IMR-90 (cell line): ENCODE data around the gene CLIP3.

Experiments used
- CEBPB ChIP-seq: IDR thresholded peaks from 2 replicates; pipeline ENCODE4 v1.6.1; 2012; ENCODE audit warnings: low read depth, low read length, improper control_type of control experiment
- CHD1 ChIP-seq: IDR thresholded peaks from 2 replicates; pipeline ENCODE4 v1.6.1; 2012; ENCODE audit warnings: low read depth, low read length, improper control_type of control experiment
- MAFK ChIP-seq: IDR thresholded peaks from 2 replicates; pipeline ENCODE4 v1.6.1; 2012; ENCODE audit warnings: low read depth, low read length, improper control_type of control experiment
- MXI1 ChIP-seq: IDR thresholded peaks from 2 replicates; pipeline ENCODE4 v1.6.1; 2012; ENCODE audit warnings: low read depth, mild to moderate bottlenecking, low read length, moderate library complexity, borderline replicate concordance
- POLR2A ChIP-seq: IDR thresholded peaks from 2 replicates; pipeline ENCODE4 v1.6.1; 2012; ENCODE audit warnings: mild to moderate bottlenecking, low read depth, low read length
- RAD21 ChIP-seq: IDR thresholded peaks from 2 replicates; pipeline ENCODE4 v1.6.1; 2012; ENCODE audit warnings: low read length, improper control_type of control experiment
- RCOR1 ChIP-seq: IDR thresholded peaks from 2 replicates; pipeline ENCODE4 v1.6.1; 2012; ENCODE audit warnings: mild to moderate bottlenecking, low read length, improper control_type of control experiment; ENCODE audit not compliant: insufficient replicate concordance
- RFX5 ChIP-seq: IDR thresholded peaks from 2 replicates; pipeline ENCODE4 v1.8.0; 2012; ENCODE audit warnings: low read depth, mild to moderate bottlenecking, low read length, moderate library complexity
- SMC3 ChIP-seq: fragments of 150-350 bp; IDR thresholded peaks from 2 replicates; pipeline ENCODE4 v1.6.1; 2016; ENCODE audit warnings: low read depth, mild to moderate bottlenecking, antibody characterized with exemption, low read length, moderate library complexity
- TF ChIP-seq, protein P1 (sequence below): conservative IDR thresholded peaks from 2 replicates; pipeline ENCODE4 v1.5.1; 2012; ENCODE audit warnings: mild to moderate bottlenecking, low read depth, low read length, improper control_type of control experiment

DNA sequence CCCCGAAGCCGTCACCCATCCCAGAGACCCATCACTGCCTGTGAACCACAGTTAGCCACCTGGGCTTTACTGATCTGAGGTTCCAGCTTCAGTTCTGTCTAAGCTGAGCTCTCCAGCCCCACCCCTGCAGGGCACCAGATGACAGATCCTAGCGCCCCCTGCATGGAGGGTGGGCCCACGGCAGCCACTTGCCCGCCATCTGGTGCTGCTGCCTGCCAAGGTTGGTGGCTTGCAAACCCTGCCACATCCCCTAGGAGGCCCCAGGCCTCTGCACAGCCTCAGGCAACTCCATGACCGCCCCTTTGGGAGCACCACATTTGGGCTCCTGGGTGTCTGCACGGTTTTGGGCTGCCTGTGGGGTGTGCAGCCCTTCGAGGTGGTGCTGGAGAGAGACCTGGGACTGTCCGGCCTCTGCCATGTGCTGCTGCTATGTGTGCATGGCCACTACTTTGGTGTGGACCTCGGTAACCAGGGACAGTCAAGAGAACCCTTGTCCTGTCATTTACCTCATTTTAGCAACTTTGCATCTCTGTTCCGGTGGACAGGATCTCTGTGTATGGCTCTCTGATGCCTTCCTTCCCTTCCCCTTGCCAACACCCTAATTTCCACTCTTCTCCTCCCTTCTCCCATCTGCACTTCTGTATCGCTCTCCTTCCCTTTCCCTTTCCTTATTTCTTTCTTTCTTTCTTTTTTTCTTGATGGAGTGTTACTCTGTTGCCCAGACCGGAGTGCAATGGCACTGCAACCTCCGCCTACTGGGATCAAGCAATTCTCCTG lies 55.0 kb downstream of the CLIP3 start:
- TF ChIP-seq MAFK (no peak), CEBPB (no peak), POLR2A (no peak), RCOR1 (no peak), CHD1 (no peak), RFX5 (no peak), RAD21 (no peak), MXI1 (no peak), SMC3 (no peak)
- TF ChIP-seq, protein P1, sequence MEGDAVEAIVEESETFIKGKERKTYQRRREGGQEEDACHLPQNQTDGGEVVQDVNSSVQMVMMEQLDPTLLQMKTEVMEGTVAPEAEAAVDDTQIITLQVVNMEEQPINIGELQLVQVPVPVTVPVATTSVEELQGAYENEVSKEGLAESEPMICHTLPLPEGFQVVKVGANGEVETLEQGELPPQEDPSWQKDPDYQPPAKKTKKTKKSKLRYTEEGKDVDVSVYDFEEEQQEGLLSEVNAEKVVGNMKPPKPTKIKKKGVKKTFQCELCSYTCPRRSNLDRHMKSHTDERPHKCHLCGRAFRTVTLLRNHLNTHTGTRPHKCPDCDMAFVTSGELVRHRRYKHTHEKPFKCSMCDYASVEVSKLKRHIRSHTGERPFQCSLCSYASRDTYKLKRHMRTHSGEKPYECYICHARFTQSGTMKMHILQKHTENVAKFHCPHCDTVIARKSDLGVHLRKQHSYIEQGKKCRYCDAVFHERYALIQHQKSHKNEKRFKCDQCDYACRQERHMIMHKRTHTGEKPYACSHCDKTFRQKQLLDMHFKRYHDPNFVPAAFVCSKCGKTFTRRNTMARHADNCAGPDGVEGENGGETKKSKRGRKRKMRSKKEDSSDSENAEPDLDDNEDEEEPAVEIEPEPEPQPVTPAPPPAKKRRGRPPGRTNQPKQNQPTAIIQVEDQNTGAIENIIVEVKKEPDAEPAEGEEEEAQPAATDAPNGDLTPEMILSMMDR, result 0 out of 2 replicates have a peak, but pooled peaks have one; percentile 10
